ENCODE results near the gene ATP13A2.

The ATP13A2 gene

DNA sequence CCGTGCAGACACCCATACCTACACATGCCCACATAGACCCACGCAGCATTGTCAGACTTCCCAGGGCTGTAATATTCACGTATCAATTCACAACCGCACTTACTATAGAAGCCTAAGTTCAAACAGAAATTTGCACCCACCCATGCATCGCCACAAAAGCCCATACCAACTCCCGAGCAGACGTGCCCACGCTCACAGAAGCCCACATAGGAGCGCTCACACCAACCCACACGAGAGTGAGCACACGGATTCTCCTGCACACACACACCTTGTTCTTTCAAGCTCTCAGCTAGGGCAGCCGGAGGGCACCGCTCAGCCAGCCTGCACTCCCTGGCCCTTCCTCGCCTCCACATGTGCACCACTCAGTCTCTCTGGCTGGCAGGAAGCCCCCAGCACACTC, 35.9 kb downstream of the ATP13A2 start:
- Histone ChIP-seq H3K27me3 (ENCODE audit: control insufficient read depth, insufficient read depth, low read length) (no peaks in the 10 kb centered on the region), H3K4me3 (ENCODE audit: low read length) (no peak overlapping the region), H3K36me3 (ENCODE audit: insufficient read depth, low read length) (peaks cover 10% of the 10 kb centered on the region), H3K9ac (ENCODE audit: low read depth, low read length) (no peak overlapping the region), H3K9me3 (replicated peaks; ENCODE audit: low read length) (no peaks in the 10 kb centered on the region), H3K4me1 (ENCODE audit: control insufficient read depth, insufficient read depth, low read length) (peaks cover 26% of the 10 kb centered on the region), H3K4me2 (ENCODE audit: low read length) (no peak overlapping the region)

DNA sequence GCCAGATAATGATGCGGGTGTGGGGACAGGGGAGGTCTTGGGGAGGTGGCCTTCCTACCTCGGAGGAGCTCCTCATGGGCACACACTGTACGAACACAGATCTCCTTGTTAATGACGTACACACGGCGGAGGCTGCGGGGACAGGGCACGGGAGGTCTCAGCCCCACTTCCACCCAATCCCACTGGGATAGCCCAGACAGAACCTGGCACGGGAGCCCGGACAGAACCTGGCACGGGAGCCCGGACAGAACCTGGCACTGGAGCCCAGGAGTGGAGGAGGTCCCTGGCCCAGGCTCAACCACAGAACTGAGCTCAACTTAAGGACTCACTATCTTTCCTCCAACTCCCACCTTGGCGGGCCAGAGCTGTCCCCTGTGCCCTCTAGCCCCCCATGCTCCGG, 36.5 kb downstream of the ATP13A2 start:
- Histone ChIP-seq H3K27me3 (ENCODE audit: control insufficient read depth, insufficient read depth, low read length) (no peaks in the 10 kb centered on the region), H3K4me1 (ENCODE audit: control insufficient read depth, insufficient read depth, low read length) (peaks cover 23% of the 10 kb centered on the region), H3K4me2 (ENCODE audit: low read length) (no peak overlapping the region), H3K9me3 (replicated peaks; ENCODE audit: low read length) (no peaks in the 10 kb centered on the region), H3K36me3 (ENCODE audit: insufficient read depth, low read length) (peaks cover 13% of the 10 kb centered on the region), H3K9ac (ENCODE audit: low read depth, low read length) (no peak overlapping the region), H3K4me3 (ENCODE audit: low read length) (no peak overlapping the region)

DNA sequence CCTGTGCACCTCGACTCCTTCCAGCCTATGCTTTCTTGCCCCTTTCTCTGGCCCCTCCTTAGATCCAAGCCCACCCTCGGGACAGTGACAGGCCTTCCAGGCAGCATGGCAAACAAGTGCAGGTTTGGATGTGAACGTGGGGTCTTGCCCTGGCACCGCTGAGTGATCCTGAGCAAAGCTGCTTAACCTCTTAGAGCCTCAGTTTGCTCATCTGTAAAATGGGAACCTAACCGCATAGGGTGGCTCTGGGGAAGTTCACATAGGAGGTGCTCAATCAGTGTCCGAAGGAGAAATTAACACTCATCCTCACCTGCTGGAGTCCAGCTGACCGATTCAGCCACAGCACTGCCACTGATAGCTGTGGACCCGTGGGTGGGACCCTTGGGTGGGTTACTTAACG, 38.5 kb downstream of the ATP13A2 start:
- H3K9me3 ChIP-seq (replicated peaks; ENCODE audit: low read length), result no peaks in the 10 kb centered on the region
- no peak overlapping the region for H3K4me3 ChIP-seq (ENCODE audit: low read length)
- H3K4me2 ChIP-seq (ENCODE audit: low read length), result no peak overlapping the region
- H3K36me3 ChIP-seq (ENCODE audit: insufficient read depth, low read length), result peaks cover 19% of the 10 kb centered on the region
- H3K4me1 ChIP-seq (ENCODE audit: control insufficient read depth, insufficient read depth, low read length), result peaks cover 7% of the 10 kb centered on the region
- no peak overlapping the region for H3K9ac ChIP-seq (ENCODE audit: low read depth, low read length)
- H3K27me3 ChIP-seq (ENCODE audit: control insufficient read depth, insufficient read depth, low read length), result no peaks in the 10 kb centered on the region

DNA sequence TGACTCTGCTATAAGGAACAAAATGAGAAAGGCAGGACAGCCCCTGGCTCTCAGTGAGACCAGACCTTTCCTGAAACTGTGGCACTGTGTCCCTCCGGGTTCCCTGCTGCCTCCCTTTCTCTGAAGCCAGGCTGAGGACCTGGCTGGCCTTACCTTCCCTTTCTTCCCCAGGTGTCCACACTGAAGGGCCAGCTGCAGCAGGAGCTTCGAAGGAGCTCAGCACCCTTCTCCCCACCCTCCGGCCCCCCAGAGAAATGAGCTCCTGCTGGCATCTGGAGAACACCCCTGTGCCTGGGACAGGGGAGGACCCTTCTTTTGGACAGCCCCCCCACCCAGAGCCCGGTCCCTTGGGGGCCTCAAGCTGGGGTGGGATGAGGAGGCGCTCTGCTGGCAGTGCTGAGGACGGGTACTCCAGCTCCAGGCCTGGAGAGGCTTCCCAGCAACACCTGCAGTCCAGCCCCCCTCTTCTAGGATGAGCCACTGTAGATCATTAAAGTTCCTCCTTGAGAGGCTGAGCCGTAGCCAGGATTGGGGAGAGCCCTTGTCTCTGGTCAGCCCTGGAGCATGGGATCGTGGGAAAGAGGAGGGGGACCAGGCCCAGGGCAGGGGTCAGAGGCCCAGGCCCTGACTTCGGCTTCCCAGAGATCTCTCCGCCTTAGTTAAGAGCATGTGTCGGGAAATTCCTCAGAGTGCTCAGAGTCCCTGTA, 39.4 kb downstream of the ATP13A2 start:
- peaks cover 10% of the 10 kb centered on the region for H3K4me1 ChIP-seq (ENCODE audit: control insufficient read depth, insufficient read depth, low read length)
- peaks cover 21% of the 10 kb centered on the region for H3K36me3 ChIP-seq (ENCODE audit: insufficient read depth, low read length)
- no peak overlapping the region for H3K4me2 ChIP-seq (ENCODE audit: low read length)
- no peak overlapping the region for H3K4me3 ChIP-seq (ENCODE audit: low read length)
- no peak overlapping the region for H3K9ac ChIP-seq (ENCODE audit: low read depth, low read length)
- H3K9me3 ChIP-seq (replicated peaks; ENCODE audit: low read length), result no peaks in the 10 kb centered on the region
- no peaks in the 10 kb centered on the region for H3K27me3 ChIP-seq (ENCODE audit: control insufficient read depth, insufficient read depth, low read length)

DNA sequence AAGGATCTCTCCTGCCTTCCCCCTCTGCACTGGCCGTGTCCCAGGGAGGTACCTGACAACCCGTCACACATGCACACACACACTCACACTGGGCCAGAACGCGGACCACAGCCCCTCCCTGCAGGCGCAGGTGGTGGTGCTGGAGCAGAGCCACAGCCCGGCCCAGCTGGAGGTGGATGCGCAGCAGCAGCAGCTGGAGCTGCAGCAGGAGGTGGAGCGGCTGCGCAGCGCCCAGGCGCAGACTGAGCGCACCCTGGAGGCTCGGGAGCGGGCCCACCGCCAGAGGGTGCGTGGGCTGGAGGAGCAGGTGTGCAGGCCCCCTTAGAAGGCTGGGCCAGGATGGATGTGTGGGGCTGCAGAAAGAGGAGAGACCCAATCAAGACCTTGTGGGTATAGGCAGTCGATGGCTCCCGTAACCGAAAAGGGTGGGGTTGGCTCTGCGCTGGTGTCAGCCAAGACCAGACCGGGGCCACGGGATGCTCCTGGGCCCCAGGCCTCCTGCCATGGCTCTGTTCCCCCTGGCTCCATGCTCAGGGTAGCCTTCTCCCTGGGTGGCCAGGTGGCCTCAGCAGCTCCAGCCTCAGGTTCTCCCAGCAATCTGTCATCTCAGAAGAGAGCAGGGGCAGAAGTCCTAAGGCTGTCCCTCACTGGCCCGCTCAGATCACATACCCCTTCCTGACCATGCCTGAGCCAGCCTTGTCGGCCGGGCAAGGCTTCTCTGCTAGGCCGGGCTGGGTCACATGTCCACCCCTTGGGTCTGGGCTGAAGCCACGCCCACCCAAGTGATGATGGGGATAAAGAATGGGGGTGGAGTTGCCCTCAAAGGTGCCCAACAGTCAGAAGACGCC, 40.2 kb downstream of the ATP13A2 start:
- Histone ChIP-seq H3K4me3 (ENCODE audit: low read length) (no peak overlapping the region), H3K27me3 (ENCODE audit: control insufficient read depth, insufficient read depth, low read length) (no peaks in the 10 kb centered on the region), H3K9ac (ENCODE audit: low read depth, low read length) (no peak overlapping the region)

DNA sequence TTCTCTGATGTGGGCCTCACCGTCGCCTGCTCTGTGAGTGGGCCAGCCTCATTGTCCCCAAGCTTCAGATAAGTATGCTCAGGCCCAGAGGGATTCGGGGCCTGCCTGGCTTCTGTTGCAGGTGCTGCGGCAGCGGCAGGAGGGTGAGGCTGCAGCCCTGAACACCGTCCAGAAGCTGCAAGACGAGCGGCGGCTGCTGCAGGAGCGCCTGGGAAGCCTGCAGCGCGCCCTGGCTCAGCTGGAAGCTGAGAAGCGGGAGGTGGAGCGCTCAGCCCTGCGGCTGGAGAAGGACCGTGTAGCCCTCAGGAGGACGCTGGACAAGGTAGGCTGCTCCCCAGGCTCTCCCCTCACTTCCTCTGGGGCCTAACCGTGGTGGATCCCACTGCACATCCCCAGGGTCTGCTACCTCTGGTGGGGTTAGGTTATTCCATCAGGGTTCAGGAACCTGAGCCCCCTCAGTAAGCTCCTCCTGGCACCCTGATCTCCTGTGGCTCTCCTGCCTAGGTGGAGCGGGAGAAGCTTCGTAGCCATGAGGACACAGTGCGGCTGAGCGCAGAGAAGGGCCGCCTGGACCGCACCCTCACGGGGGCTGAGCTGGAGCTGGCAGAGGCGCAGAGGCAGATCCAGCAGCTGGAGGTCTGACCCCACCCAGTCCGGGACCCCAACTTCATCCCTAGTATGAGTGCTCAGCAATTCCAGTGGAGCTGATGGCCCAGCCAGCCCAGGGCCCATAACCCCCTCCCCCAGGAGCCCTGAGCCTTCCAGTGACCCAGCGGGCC, 41.4 kb downstream of the ATP13A2 start:
- Histone ChIP-seq H3K9ac (ENCODE audit: low read depth, low read length) (no peak overlapping the region), H3K36me3 (ENCODE audit: insufficient read depth, low read length) (peaks cover 25% of the 10 kb centered on the region), H3K4me2 (ENCODE audit: low read length) (no peak overlapping the region), H3K9me3 (replicated peaks; ENCODE audit: low read length) (no peaks in the 10 kb centered on the region), H3K27me3 (ENCODE audit: control insufficient read depth, insufficient read depth, low read length) (no peaks in the 10 kb centered on the region), H3K4me3 (ENCODE audit: low read length) (no peak overlapping the region), H3K4me1 (ENCODE audit: control insufficient read depth, insufficient read depth, low read length) (peaks cover 15% of the 10 kb centered on the region)

More for the DNA sequence above, 40.2 kb downstream of the ATP13A2 start:
- peaks cover 21% of the 10 kb centered on the region for H3K36me3 ChIP-seq (ENCODE audit: insufficient read depth, low read length)
- no peaks in the 10 kb centered on the region for H3K9me3 ChIP-seq (replicated peaks; ENCODE audit: low read length)
- no peak overlapping the region for H3K4me2 ChIP-seq (ENCODE audit: low read length)
- H3K4me1 ChIP-seq (ENCODE audit: control insufficient read depth, insufficient read depth, low read length), result peaks cover 15% of the 10 kb centered on the region

DNA sequence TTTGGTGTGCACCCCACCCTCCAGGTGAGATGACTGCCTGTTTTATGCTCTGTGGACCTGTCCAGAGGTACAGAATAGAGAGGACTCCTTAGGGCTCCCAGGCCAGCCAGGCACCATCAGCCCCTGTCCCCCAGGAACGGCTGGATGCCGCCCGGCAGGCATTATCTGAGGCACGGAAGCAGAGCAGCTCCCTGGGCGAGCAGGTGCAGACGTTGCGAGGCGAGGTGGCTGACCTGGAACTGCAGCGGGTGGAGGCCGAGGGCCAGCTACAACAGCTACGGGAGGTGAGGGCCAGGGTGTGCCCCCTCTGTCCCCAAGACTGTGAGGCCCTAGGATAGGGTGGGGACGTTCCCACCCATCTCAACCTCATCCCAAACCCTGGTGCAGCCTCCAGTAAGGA, 42.1 kb downstream of the ATP13A2 start:
- Histone ChIP-seq H3K36me3 (ENCODE audit: insufficient read depth, low read length) (peaks cover 23% of the 10 kb centered on the region), H3K4me1 (ENCODE audit: control insufficient read depth, insufficient read depth, low read length) (peaks cover 15% of the 10 kb centered on the region), H3K9ac (ENCODE audit: low read depth, low read length) (no peak overlapping the region), H3K4me3 (ENCODE audit: low read length) (no peak overlapping the region), H3K9me3 (replicated peaks; ENCODE audit: low read length) (no peaks in the 10 kb centered on the region), H3K4me2 (ENCODE audit: low read length) (no peak overlapping the region), H3K27me3 (ENCODE audit: control insufficient read depth, insufficient read depth, low read length) (no peaks in the 10 kb centered on the region)

DNA sequence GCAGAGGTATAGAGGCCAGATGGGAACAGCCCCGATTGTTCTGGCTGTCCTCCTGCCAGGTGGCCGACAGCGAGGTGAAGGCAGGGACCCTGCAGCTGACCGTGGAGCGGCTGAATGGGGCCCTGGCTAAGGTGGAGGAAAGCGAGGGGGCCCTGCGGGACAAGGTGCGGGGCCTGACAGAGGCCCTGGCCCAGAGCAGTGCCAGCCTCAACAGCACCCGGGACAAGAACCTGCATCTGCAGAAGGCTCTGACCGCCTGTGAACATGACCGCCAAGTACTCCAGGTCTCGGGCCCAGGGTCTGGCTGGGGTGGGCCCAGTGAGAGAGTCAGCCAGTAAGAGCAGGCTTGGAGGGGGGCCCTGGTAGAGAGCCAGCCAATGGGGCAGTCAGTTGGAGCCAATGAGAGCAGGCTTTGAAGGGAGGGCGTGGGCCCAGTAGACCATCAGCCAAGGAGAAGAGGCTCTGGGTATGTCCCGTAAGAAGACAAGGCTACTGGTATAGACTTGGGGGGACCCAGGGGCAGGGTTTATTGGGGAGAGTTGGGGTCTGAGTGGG, 42.6 kb downstream of the ATP13A2 start:
- Histone ChIP-seq H3K27me3 (ENCODE audit: control insufficient read depth, insufficient read depth, low read length) (no peaks in the 10 kb centered on the region), H3K36me3 (ENCODE audit: insufficient read depth, low read length) (peaks cover 23% of the 10 kb centered on the region), H3K9ac (ENCODE audit: low read depth, low read length) (no peak overlapping the region), H3K4me2 (ENCODE audit: low read length) (no peak overlapping the region), H3K9me3 (replicated peaks; ENCODE audit: low read length) (no peaks in the 10 kb centered on the region), H3K4me3 (ENCODE audit: low read length) (no peak overlapping the region), H3K4me1 (ENCODE audit: control insufficient read depth, insufficient read depth, low read length) (peaks cover 15% of the 10 kb centered on the region)

DNA sequence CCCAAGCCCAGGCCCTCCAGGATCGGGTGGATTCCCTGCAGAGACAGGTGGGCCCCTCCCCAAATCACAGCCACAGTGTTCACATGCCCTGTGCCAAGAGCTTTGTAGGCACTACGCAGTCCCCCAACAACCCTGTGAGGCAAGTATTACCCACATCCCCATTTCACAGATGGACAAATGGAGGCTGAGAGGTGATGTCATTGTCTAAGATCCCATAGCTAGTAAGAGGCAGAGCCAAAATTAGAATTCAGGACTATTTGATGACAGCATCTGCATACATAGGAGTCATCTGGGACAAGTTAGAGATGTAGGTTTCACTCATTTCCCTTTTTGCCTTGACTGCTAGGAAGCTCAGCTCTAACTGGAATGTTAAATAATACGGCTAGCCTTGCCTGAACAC, 43.4 kb downstream of the ATP13A2 start:
- Histone ChIP-seq H3K4me1 (ENCODE audit: control insufficient read depth, insufficient read depth, low read length) (peaks cover 15% of the 10 kb centered on the region), H3K9me3 (replicated peaks; ENCODE audit: low read length) (no peaks in the 10 kb centered on the region), H3K4me3 (ENCODE audit: low read length) (no peak overlapping the region), H3K27me3 (ENCODE audit: control insufficient read depth, insufficient read depth, low read length) (no peaks in the 10 kb centered on the region), H3K36me3 (ENCODE audit: insufficient read depth, low read length) (peaks cover 21% of the 10 kb centered on the region), H3K4me2 (ENCODE audit: low read length) (no peak overlapping the region), H3K9ac (ENCODE audit: low read depth, low read length) (no peak overlapping the region)

DNA sequence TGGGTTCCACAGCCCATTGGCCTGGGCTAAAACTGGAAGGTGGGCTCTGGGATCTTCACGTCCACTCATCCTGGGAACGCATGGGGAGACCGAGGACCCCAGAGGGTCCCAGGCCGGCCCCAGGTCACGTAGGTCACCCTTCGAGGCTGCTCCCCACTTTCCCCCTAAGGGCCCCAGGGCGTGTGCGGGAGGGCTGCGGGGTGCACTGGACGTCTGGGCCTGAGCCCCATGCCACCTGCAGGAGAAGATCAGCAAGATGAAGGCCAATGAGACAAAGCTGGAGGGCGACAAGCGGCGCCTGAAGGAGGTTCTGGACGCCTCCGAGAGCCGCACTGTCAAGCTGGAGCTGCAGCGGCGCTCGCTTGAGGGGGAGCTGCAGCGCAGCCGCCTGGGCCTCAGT, 43.8 kb downstream of the ATP13A2 start:
- H3K4me2 ChIP-seq (ENCODE audit: low read length), result no peak overlapping the region

DNA sequence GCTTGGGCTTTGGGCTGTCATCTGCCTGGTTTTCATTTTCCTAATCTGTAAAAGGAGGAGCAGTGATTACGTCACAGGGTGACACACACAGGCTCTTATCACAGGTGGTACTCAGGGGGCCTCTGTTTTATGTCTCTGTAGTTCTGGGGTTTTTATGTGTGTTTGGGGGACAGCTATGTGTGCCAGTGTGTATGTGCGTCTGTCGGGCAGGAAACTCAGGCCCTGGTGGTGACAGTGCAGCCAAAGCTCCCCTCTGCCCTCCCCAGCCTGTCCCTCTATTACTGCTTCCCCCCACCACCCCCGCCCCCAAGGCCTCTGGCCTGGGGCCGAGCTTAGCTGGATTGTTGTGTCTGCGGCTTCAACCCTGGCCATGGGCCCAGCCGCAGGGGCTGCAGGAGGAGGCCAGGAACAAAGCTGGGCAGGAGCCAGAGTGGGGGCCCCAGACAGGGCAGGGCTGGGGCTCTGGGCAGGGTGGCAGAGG, 44.6 kb downstream of the ATP13A2 start:
- no peaks in the 10 kb centered on the region for H3K9me3 ChIP-seq (replicated peaks; ENCODE audit: low read length)
- H3K9ac ChIP-seq (ENCODE audit: low read depth, low read length), result no peak overlapping the region
- peaks cover 15% of the 10 kb centered on the region for H3K4me1 ChIP-seq (ENCODE audit: control insufficient read depth, insufficient read depth, low read length)
- no peaks in the 10 kb centered on the region for H3K27me3 ChIP-seq (ENCODE audit: control insufficient read depth, insufficient read depth, low read length)
- H3K4me3 ChIP-seq (ENCODE audit: low read length), result no peak overlapping the region
- no peak overlapping the region for H3K4me2 ChIP-seq (ENCODE audit: low read length)
- H3K36me3 ChIP-seq (ENCODE audit: insufficient read depth, low read length), result peaks cover 19% of the 10 kb centered on the region

More for the DNA sequence above, 43.8 kb downstream of the ATP13A2 start:
- no peak overlapping the region for H3K4me3 ChIP-seq (ENCODE audit: low read length)
- peaks cover 19% of the 10 kb centered on the region for H3K36me3 ChIP-seq (ENCODE audit: insufficient read depth, low read length)
- no peaks in the 10 kb centered on the region for H3K9me3 ChIP-seq (replicated peaks; ENCODE audit: low read length)
- H3K9ac ChIP-seq (ENCODE audit: low read depth, low read length), result no peak overlapping the region
- H3K27me3 ChIP-seq (ENCODE audit: control insufficient read depth, insufficient read depth, low read length), result no peaks in the 10 kb centered on the region
- H3K4me1 ChIP-seq (ENCODE audit: control insufficient read depth, insufficient read depth, low read length), result peaks cover 15% of the 10 kb centered on the region
